Parathyroid adenoma (tissue), 2 donors: Measurements from ENCODE around the gene MDGA2.

ENCODE experiments used
- H2AFZ ChIP-seq: fragments of 300-600 bp; sonication (generic); one replicate; pipeline ENCODE4 v1.7.0; 2017; ENCODE audit warnings: antibody characterized with exemption, mild to moderate bottlenecking
- H3K27ac ChIP-seq: fragments of 300-600 bp; sonication (generic); one replicate; pipeline ENCODE4 v1.7.0; 2017
- H3K27me3 ChIP-seq: fragments of 300-600 bp; sonication (generic); one replicate; pipeline ENCODE4 v1.7.0; 2017; ENCODE audit warnings: low read length; ENCODE audit not compliant: control insufficient read depth, insufficient read depth
- H3K36me3 ChIP-seq: fragments of 300-600 bp; sonication (generic); one replicate; pipeline ENCODE4 v1.7.0; 2017; ENCODE audit warnings: low read length; ENCODE audit not compliant: control insufficient read depth, insufficient read depth
- H3K4me1 ChIP-seq: fragments of 300-600 bp; sonication (generic); one replicate; pipeline ENCODE4 v1.7.0; 2017; ENCODE audit warnings: control low read depth
- H3K4me2 ChIP-seq: fragments of 300-600 bp; sonication (generic); one replicate; pipeline ENCODE4 v1.7.0; 2017; ENCODE audit warnings: low read length
- H3K4me3 ChIP-seq: fragments of 300-600 bp; sonication (generic); one replicate; pipeline ENCODE4 v1.7.0; 2017; ENCODE audit warnings: low read depth, low read length
- H3K79me2 ChIP-seq: fragments of 300-600 bp; sonication (generic); one replicate; pipeline ENCODE4 v1.7.0; 2017; ENCODE audit warnings: control low read depth
- H3K9ac ChIP-seq: fragments of 300-600 bp; sonication (generic); one replicate; pipeline ENCODE4 v1.7.0; 2017; ENCODE audit warnings: mild to moderate bottlenecking
- H3K9me3 ChIP-seq: fragments of 300-600 bp; sonication (generic); one replicate; pipeline ENCODE4 v1.7.0; 2017; ENCODE audit warnings: low read length; ENCODE audit not compliant: control insufficient read depth
- CTCF ChIP-seq: fragments of 300-600 bp; sonication (generic); IDR thresholded peaks from one replicate; pipeline ENCODE4 v1.7.0; 2017; ENCODE audit warnings: antibody characterized with exemption, mild to moderate bottlenecking
- donor health status: primary hyperparathyroidism.

MDGA2 gene

GRCh38 chr14:47596860-47597259 is 78.5 kb downstream of the MDGA2 start:
- H3K4me2 ChIP-seq = no peak overlapping the region
- no peak for TF ChIP-seq CTCF
- H3K79me2 ChIP-seq = no peaks in the 10 kb centered on the region
- H3K9ac ChIP-seq = no peak overlapping the region
- H2AFZ ChIP-seq = no peak overlapping the region
- no peak overlapping the region for H3K4me3 ChIP-seq
- no peaks in the 10 kb centered on the region for H3K36me3 ChIP-seq
- H3K27ac ChIP-seq = no peak overlapping the region
- no peaks in the 10 kb centered on the region for H3K4me1 ChIP-seq
- no peaks in the 10 kb centered on the region for H3K27me3 ChIP-seq
- H3K9me3 ChIP-seq = no peaks in the 10 kb centered on the region

- no peak overlapping the region for H3K9ac ChIP-seq
- no peaks in the 10 kb centered on the region for H3K27me3 ChIP-seq
- no peak overlapping the region for H3K4me2 ChIP-seq
- no peak overlapping the region for H2AFZ ChIP-seq
- no peaks in the 10 kb centered on the region for H3K4me1 ChIP-seq
- no peak for TF ChIP-seq CTCF
- no peak overlapping the region for H3K27ac ChIP-seq
- no peaks in the 10 kb centered on the region for H3K36me3 ChIP-seq
- H3K4me3 ChIP-seq = no peak overlapping the region
- H3K79me2 ChIP-seq = no peaks in the 10 kb centered on the region
- no peaks in the 10 kb centered on the region for H3K9me3 ChIP-seq
These were observed 79.2 kb downstream of the MDGA2 start for GRCh38 chr14:47596232-47596631.

- TF ChIP-seq CTCF = no peak
- Histone ChIP-seq H3K36me3 (no peaks in the 10 kb centered on the region), H3K4me3 (no peak overlapping the region), H3K4me1 (no peaks in the 10 kb centered on the region), H3K27ac (no peak overlapping the region), H3K79me2 (no peaks in the 10 kb centered on the region), H3K4me2 (no peak overlapping the region), H3K27me3 (no peaks in the 10 kb centered on the region), H3K9me3 (no peaks in the 10 kb centered on the region), H2AFZ (no peak overlapping the region), H3K9ac (no peak overlapping the region)
These were observed 79.9 kb downstream of the MDGA2 start for GRCh38 chr14:47595552-47595951.

- no peak overlapping the region for H2AFZ ChIP-seq
- no peaks in the 10 kb centered on the region for H3K27me3 ChIP-seq
- no peaks in the 10 kb centered on the region for H3K79me2 ChIP-seq
- no peaks in the 10 kb centered on the region for H3K9me3 ChIP-seq
- no peak overlapping the region for H3K4me3 ChIP-seq
- no peak overlapping the region for H3K4me2 ChIP-seq
- H3K36me3 ChIP-seq = no peaks in the 10 kb centered on the region
- TF ChIP-seq CTCF = no peak
- no peak overlapping the region for H3K9ac ChIP-seq
- no peaks in the 10 kb centered on the region for H3K4me1 ChIP-seq
- H3K27ac ChIP-seq = no peak overlapping the region
These were observed 84.5 kb downstream of the MDGA2 start for GRCh38 chr14:47590767-47591495.

GRCh38 chr14:47585447-47585846 is 90.0 kb downstream of the MDGA2 start:
- Histone ChIP-seq H3K4me3 (no peak overlapping the region), H3K4me1 (no peaks in the 10 kb centered on the region), H3K36me3 (no peaks in the 10 kb centered on the region), H2AFZ (no peak overlapping the region), H3K4me2 (no peak overlapping the region), H3K9me3 (no peaks in the 10 kb centered on the region), H3K27me3 (no peaks in the 10 kb centered on the region), H3K79me2 (no peaks in the 10 kb centered on the region), H3K9ac (no peak overlapping the region), H3K27ac (no peak overlapping the region)
- no peak for TF ChIP-seq CTCF
